GDM1 (cell line): ENCODE results near the gene USH1C.
A peak's percentile ranks its signal among the peaks of the same experiment; 100 is the strongest.

Source experiments
- DNase-seq: peaks from one replicate; lab custom pipeline; 2025; lab: John Stamatoyannopoulos, UW

Gene USH1C

GRCh38 chr11:17504330-17505107 is 39.7 kb downstream of the USH1C start:
- peak; percentile 37 for DNase-seq

GRCh38 chr11:17502630-17503029 is 41.6 kb downstream of the USH1C start:
- no peak for DNase-seq

- DNase-seq = no peak
Observed at GRCh38 chr11:17500673-17501072, 43.5 kb downstream of the USH1C start.

- no peak for DNase-seq
Observed at GRCh38 chr11:17498475-17498874, 45.7 kb downstream of the USH1C start.

- DNase-seq = no peak
Observed at GRCh38 chr11:17498058-17498457, 46.2 kb downstream of the USH1C start.

GRCh38 chr11:17496406-17496805 is 47.8 kb downstream of the USH1C start:
- no peak for DNase-seq

- DNase-seq = no peak
Observed at GRCh38 chr11:17494019-17494418, 50.2 kb downstream of the USH1C start.

- DNase-seq = no peak
Observed at GRCh38 chr11:17490938-17491337, 53.3 kb downstream of the USH1C start.

GRCh38 chr11:17490232-17490631 is 54.0 kb downstream of the USH1C start:
- DNase-seq = no peak

- no peak for DNase-seq
Observed at GRCh38 chr11:17489751-17490150, 54.5 kb downstream of the USH1C start.

GRCh38 chr11:17488563-17488962 is 55.7 kb downstream of the USH1C start:
- no peak for DNase-seq

GRCh38 chr11:17486646-17487045 is 57.6 kb downstream of the USH1C start:
- no peak for DNase-seq

GRCh38 chr11:17483505-17483904 is 60.7 kb downstream of the USH1C start:
- no peak for DNase-seq

GRCh38 chr11:17481905-17482304 is 62.3 kb downstream of the USH1C start:
- no peak for DNase-seq

GRCh38 chr11:17479284-17480214 is 64.7 kb downstream of the USH1C start:
- no peak for DNase-seq

GRCh38 chr11:17478070-17478469 is 66.1 kb downstream of the USH1C start:
- no peak for DNase-seq

- no peak for DNase-seq
Observed at GRCh38 chr11:17477361-17477760, 66.9 kb downstream of the USH1C start.

GRCh38 chr11:17477084-17477333 is 67.2 kb downstream of the USH1C start:
- DNase-seq = no peak

- no peak for DNase-seq
Observed at GRCh38 chr11:17476317-17477083, 67.7 kb downstream of the USH1C start, which contains the start of gene ABCC8. Gene ABCC8, minus strand, starts transcription at chr11:17476845. Its CDS starts 69 bp downstream, at chr11:17476776.

- no peak for DNase-seq
Observed at GRCh38 chr11:17475666-17476316, 68.4 kb downstream of the USH1C start.

GRCh38 chr11:17473071-17473744 is 71.0 kb downstream of the USH1C start:
- DNase-seq = no peak
